EH (cell line): Measurements from ENCODE around the gene PPP1R12C.

Experiments used
- DNase-seq: peaks from one replicate; pipeline ENCODE4 v3.0.0-alpha.2; 2015; ENCODE audit warnings: low read depth

Gene PPP1R12C

DNA sequence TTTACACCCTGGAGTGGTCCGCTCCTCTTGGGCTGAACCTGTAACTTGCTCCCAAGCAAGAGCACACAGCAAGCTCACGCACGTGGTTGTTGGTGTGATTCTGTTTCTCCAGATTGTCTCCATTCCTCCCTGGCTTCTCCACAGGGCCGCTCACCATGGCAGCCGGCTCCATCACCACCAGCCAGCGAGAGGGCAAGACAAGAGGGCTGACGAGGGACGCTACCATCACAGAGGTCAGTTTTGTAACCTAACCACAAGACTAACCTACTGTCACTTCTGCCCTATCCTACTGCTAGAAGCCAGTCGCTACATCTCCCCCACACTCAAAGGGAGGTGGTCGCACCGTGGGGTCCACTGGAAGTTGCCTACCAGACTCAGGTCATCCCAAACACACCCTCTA, 74.7 kb downstream of the PPP1R12C start:
- DNase-seq = no peak

GRCh38 chr19:55042344-55042678, 75.1 kb downstream of the PPP1R12C start:
- DNase-seq = no peak

GRCh38 chr19:55041627-55042343, 75.7 kb downstream of the PPP1R12C start:
- no peak for DNase-seq

DNA sequence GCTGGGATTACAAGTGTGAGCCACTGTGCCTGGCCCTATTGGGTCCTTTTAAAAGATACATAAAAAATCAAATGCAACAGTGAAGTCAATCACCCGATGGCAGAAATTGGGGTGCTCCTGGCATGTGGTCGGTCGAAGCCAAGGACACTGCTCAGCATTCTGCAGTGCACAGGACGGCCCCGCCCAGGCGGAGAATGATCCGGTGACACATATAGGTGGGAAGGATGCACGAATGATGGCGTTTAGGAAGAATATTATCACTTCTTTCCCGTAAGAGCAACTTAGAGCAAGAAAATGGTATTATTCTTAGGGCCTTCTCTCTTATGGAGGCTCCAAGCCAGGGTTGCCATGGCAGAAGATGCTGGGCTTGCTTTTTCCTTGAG, 76.2 kb downstream of the PPP1R12C start:
- no peak for DNase-seq
